Activated gamma-delta T cell treated with anti-CD3 and anti-CD28 coated beads, Interleukin-2, amount 50 U/mL, for 16 hours (primary cell): ENCODE measurements around the gene IL19.

ENCODE experiments used
- DNase-seq: peaks from one replicate; pipeline ENCODE4 v3.0.0-alpha.2; 2020; ENCODE audit warnings: low read depth

IL19 gene

GRCh38 chr1:206863266-206863665 lies 92.7 kb downstream of the IL19 start:
- no peak for DNase-seq

GRCh38 chr1:206864939-206865671 lies 94.5 kb downstream of the IL19 start, which contains the start of gene IL20:
IL20 (plus strand) TSS chr1:206865623; CDS start chr1:206865853, 230 bp downstream.
- DNase-seq = peak; percentile 82

GRCh38 chr1:206866062-206866461 lies 95.5 kb downstream of the IL19 start:
- no peak for DNase-seq

GRCh38 chr1:206867239-206867638 lies 96.7 kb downstream of the IL19 start:
- no peak for DNase-seq

- DNase-seq = no peak
Observed at GRCh38 chr1:206867716-206868115, 97.1 kb downstream of the IL19 start.

GRCh38 chr1:206868264-206868663 lies 97.7 kb downstream of the IL19 start:
- DNase-seq = no peak

GRCh38 chr1:206872139-206872538 lies 101.6 kb downstream of the IL19 start:
- DNase-seq = no peak

GRCh38 chr1:206873603-206874188 lies 103.1 kb downstream of the IL19 start:
- no peak for DNase-seq

GRCh38 chr1:206875752-206876377 lies 105.3 kb downstream of the IL19 start:
- no peak for DNase-seq

- DNase-seq = no peak
Observed at GRCh38 chr1:206878456-206878855, 107.9 kb downstream of the IL19 start.

GRCh38 chr1:206880314-206880713 lies 109.7 kb downstream of the IL19 start:
- DNase-seq = no peak

GRCh38 chr1:206882555-206882954 lies 112.0 kb downstream of the IL19 start:
- no peak for DNase-seq

- no peak for DNase-seq
Observed at GRCh38 chr1:206883160-206883559, 112.6 kb downstream of the IL19 start.

GRCh38 chr1:206883876-206884275 lies 113.3 kb downstream of the IL19 start:
- DNase-seq = no peak

- no peak for DNase-seq
Observed at GRCh38 chr1:206885341-206886060, 114.9 kb downstream of the IL19 start.

- DNase-seq = no peak
Observed at GRCh38 chr1:206886831-206887230, 116.3 kb downstream of the IL19 start.

GRCh38 chr1:206887701-206888100 lies 117.1 kb downstream of the IL19 start:
- DNase-seq = no peak

- no peak for DNase-seq
Observed at GRCh38 chr1:206890125-206891060, 119.8 kb downstream of the IL19 start.

- no peak for DNase-seq
Observed at GRCh38 chr1:206891412-206891811, 120.8 kb downstream of the IL19 start.
